SK-N-SH treated with all-trans-retinoic acid at 6 μM for 48 hours (cell line): ENCODE results near the gene CMIP.

ENCODE experiments used
- ATAC-seq: fragments of 200-7000 bp; cut with Tn5 transposase; 3 replicates; pipeline ENCODE4 v1.9.1; 2020; ENCODE audit warnings: mild to moderate bottlenecking, moderate library complexity
- ARNTL ChIP-seq: fragments of 450-650 bp; formaldehyde crosslinking; IDR thresholded peaks from 2 replicates; pipeline ENCODE4 v1.5.0; 2020; ENCODE audit warnings: low read depth, mild to moderate bottlenecking, moderate library complexity, borderline replicate concordance
- BACH2 ChIP-seq: fragments of 250-450 bp; sonication (Bioruptor Pico); IDR thresholded peaks from 2 replicates; pipeline ENCODE4 v1.9.0; 2021; ENCODE audit warnings: mild to moderate bottlenecking, borderline replicate concordance
- CSDC2 ChIP-seq: fragments of 250-450 bp; sonication (Bioruptor Pico); IDR thresholded peaks from 2 replicates; pipeline ENCODE4 v1.5.0; 2020; ENCODE audit warnings: mild to moderate bottlenecking, moderate library complexity
- CSRNP3 ChIP-seq: fragments of 250-450 bp; sonication (Bioruptor Pico); IDR thresholded peaks from 2 replicates; pipeline ENCODE4 v1.5.1; 2021; ENCODE audit warnings: mild to moderate bottlenecking, moderate library complexity
- ESRRG ChIP-seq: fragments of 250-450 bp; sonication (Bioruptor Pico); IDR thresholded peaks from 2 replicates; pipeline ENCODE4 v1.6.1; 2021; ENCODE audit warnings: mild to moderate bottlenecking
- GLIS3 ChIP-seq: fragments of 250-450 bp; sonication (Bioruptor Pico); IDR thresholded peaks from 2 replicates; pipeline ENCODE4 v1.5.0; 2020; ENCODE audit warnings: mild to moderate bottlenecking, moderate library complexity
- ISL1 ChIP-seq: fragments of 250-450 bp; sonication (Bioruptor Pico); IDR thresholded peaks from 2 replicates; pipeline ENCODE4 v2.1.2; 2022; ENCODE audit warnings: mild to moderate bottlenecking, moderate library complexity
- OSR1 ChIP-seq: fragments of 250-450 bp; sonication (Bioruptor Pico); IDR thresholded peaks from 2 replicates; pipeline ENCODE4 v1.8.0; 2022; ENCODE audit warnings: moderate library complexity, mild to moderate bottlenecking, inconsistent platforms
- PATZ1 ChIP-seq: fragments of 250-450 bp; sonication (Bioruptor Pico); IDR thresholded peaks from 2 replicates; pipeline ENCODE4 v1.8.0; 2020; ENCODE audit warnings: mild to moderate bottlenecking, moderate library complexity, borderline replicate concordance
- POU6F1 ChIP-seq: fragments of 250-450 bp; sonication (Bioruptor Pico); IDR thresholded peaks from 2 replicates; pipeline ENCODE4 v1.8.0; 2021; ENCODE audit warnings: low read depth, mild to moderate bottlenecking, moderate library complexity, borderline replicate concordance
- PPARA ChIP-seq: fragments of 250-450 bp; sonication (Bioruptor Pico); IDR thresholded peaks from 2 replicates; pipeline ENCODE4 v1.5.0; 2020; ENCODE audit warnings: mild to moderate bottlenecking, borderline replicate concordance
- RARB ChIP-seq: fragments of 250-450 bp; sonication (Bioruptor Pico); IDR thresholded peaks from 2 replicates; pipeline ENCODE4 v1.8.0; 2021; ENCODE audit warnings: mild to moderate bottlenecking, moderate library complexity
- SNAI2 ChIP-seq: fragments of 250-450 bp; sonication (Bioruptor Pico); IDR thresholded peaks from 2 replicates; pipeline ENCODE4 v1.5.0; 2020; ENCODE audit warnings: mild to moderate bottlenecking, moderate library complexity
- TCF4 ChIP-seq: fragments of 250-450 bp; sonication (Bioruptor Pico); IDR thresholded peaks from 2 replicates; pipeline ENCODE4 v1.8.0; 2021; ENCODE audit warnings: mild to moderate bottlenecking, moderate library complexity, borderline replicate concordance
- TOX ChIP-seq: fragments of 250-450 bp; sonication (Bioruptor Pico); IDR thresholded peaks from 2 replicates; pipeline ENCODE4 v1.8.0; 2021; ENCODE audit warnings: mild to moderate bottlenecking, moderate library complexity, borderline replicate concordance
- ZC3H10 ChIP-seq: fragments of 250-450 bp; sonication (Bioruptor Pico); IDR thresholded peaks from 2 replicates; pipeline ENCODE4 v1.5.1; 2021; ENCODE audit warnings: mild to moderate bottlenecking, moderate library complexity
- ZFP3 ChIP-seq: fragments of 250-450 bp; sonication (Bioruptor Pico); IDR thresholded peaks from 2 replicates; pipeline ENCODE4 v1.5.0; 2020; ENCODE audit warnings: mild to moderate bottlenecking, moderate library complexity
- ZNF565 ChIP-seq: fragments of 450-650 bp; formaldehyde crosslinking; conservative IDR thresholded peaks from 2 replicates; pipeline ENCODE4 v1.5.0; 2020; ENCODE audit warnings: low read depth, mild to moderate bottlenecking, moderate library complexity
- ZNF70 ChIP-seq: fragments of 450-650 bp; formaldehyde crosslinking; IDR thresholded peaks from 2 replicates; pipeline ENCODE4 v1.5.0; 2020; ENCODE audit warnings: mild to moderate bottlenecking, moderate library complexity
- ZNF8 ChIP-seq: fragments of 450-650 bp; formaldehyde crosslinking; IDR thresholded peaks from 2 replicates; pipeline ENCODE4 v1.5.0; 2020; ENCODE audit warnings: mild to moderate bottlenecking, moderate library complexity
- TF ChIP-seq, protein P1 (sequence below): fragments of 250-450 bp; sonication (Bioruptor Pico); IDR thresholded peaks from 2 replicates; pipeline ENCODE4 v1.5.1; 2020; ENCODE audit warnings: low read depth, mild to moderate bottlenecking, moderate library complexity
- TF ChIP-seq, protein P2 (sequence below): fragments of 250-450 bp; sonication (Bioruptor Pico); IDR thresholded peaks from 2 replicates; pipeline ENCODE4 v1.5.0; 2020; ENCODE audit warnings: mild to moderate bottlenecking, moderate library complexity

Gene CMIP

DNA sequence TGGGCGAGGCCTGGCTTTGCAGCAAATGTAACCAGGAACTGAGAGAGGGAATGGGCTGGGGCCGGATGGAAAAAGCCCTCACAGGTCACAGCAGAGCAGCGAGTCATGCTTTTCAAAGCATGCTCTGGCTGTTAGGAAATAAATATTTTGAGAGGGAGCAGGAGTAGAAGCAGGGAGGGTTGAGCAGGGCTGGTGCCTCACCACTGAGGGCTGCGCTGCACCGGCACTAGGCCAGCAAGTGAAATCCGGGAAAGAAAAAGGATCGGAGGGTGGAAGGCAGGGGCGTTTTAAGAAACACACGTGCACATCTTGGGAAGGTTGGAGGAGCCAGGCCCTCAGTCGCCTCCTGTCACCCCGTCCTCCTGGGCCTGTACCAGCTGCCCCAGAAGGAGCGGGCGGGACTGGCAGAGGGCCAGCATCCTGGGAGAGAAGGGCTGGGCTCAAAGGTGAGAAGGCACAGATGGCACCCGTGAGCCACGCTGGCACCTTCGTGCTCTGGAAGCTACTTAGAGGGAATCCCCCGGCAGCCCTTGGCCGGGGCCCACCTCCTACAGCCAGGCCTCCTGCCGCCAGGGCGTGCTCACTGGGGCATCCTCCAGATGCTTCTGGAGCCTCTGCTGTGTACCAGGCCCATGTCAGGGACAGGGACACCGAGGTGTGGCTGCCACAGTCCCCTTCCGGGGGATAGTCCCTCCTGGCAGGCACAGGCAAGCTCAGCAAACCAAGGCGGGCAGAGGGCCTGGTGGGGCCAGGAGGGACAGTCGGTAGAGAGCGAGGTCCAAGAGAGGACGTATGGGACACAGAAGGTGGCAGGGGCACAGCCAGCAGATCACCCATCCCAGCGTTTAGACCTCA lies 263.0 kb downstream of the CMIP start:
- TF ChIP-seq TCF4 (CRISPR knock-in tag) (no peak), ZC3H10 (no peak), CSRNP3 (CRISPR knock-in tag) (no peak), RARB (no peak), PPARA (no peak), CSDC2 (no peak), ESRRG (no peak), SNAI2 (CRISPR knock-in tag) (no peak), ZNF8 (CRISPR knock-in tag) (no peak), ZNF70 (CRISPR knock-in tag) (no peak), ZFP3 (no peak), PATZ1 (CRISPR knock-in tag) (no peak), ZNF565 (no peak), ARNTL (CRISPR knock-in tag) (no peak), BACH2 (no peak), GLIS3 (CRISPR knock-in tag) (no peak)
- TF ChIP-seq, protein P1, sequence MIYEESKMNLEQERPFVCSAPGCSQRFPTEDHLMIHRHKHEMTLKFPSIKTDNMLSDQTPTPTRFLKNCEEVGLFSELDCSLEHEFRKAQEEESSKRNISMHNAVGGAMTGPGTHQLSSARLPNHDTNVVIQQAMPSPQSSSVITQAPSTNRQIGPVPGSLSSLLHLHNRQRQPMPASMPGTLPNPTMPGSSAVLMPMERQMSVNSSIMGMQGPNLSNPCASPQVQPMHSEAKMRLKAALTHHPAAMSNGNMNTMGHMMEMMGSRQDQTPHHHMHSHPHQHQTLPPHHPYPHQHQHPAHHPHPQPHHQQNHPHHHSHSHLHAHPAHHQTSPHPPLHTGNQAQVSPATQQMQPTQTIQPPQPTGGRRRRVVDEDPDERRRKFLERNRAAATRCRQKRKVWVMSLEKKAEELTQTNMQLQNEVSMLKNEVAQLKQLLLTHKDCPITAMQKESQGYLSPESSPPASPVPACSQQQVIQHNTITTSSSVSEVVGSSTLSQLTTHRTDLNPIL (CRISPR knock-in tag): no peak
- no peak; the same call in 2 of the 3 replicates for ATAC-seq

DNA sequence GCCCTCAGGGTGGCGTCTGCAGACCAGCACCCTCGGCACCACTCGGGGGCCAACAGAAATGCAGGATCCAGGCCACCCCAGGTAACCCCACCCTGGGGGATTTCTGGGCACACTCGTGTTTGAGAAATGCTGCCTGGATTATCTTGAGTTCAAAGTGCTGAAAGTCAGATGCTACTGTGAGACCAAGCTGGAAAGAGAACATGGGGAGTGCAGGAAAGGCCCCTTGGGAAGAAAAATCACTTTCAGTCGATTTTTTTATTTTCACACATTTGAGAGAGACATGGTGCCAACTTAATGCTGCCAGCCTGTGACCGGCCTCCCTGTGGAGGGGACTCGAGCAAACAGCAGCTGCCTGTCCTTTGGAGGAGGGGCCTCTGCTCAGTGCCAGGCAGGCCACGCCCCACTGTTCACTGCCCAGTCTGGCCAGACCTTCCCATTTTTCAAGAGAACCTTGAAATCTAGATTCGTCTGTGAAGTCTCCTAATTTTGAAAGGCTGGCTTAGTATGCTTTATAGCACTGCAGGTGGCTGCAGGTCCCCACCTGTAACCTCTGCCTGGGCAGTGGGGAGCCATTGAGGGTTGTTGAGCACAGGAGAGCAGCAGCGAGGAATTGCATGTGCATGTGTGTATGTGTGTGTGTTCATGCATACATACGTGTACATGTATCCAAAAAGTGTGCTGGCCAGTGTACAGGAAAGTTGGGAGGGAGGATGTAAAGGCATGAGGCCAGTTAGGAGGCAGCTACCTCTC lies 263.8 kb downstream of the CMIP start:
- TF ChIP-seq, protein P2, sequence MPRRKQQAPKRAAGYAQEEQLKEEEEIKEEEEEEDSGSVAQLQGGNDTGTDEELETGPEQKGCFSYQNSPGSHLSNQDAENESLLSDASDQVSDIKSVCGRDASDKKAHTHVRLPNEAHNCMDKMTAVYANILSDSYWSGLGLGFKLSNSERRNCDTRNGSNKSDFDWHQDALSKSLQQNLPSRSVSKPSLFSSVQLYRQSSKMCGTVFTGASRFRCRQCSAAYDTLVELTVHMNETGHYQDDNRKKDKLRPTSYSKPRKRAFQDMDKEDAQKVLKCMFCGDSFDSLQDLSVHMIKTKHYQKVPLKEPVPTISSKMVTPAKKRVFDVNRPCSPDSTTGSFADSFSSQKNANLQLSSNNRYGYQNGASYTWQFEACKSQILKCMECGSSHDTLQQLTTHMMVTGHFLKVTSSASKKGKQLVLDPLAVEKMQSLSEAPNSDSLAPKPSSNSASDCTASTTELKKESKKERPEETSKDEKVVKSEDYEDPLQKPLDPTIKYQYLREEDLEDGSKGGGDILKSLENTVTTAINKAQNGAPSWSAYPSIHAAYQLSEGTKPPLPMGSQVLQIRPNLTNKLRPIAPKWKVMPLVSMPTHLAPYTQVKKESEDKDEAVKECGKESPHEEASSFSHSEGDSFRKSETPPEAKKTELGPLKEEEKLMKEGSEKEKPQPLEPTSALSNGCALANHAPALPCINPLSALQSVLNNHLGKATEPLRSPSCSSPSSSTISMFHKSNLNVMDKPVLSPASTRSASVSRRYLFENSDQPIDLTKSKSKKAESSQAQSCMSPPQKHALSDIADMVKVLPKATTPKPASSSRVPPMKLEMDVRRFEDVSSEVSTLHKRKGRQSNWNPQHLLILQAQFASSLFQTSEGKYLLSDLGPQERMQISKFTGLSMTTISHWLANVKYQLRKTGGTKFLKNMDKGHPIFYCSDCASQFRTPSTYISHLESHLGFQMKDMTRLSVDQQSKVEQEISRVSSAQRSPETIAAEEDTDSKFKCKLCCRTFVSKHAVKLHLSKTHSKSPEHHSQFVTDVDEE (CRISPR knock-in tag): no peak
- TF ChIP-seq ZNF70 (CRISPR knock-in tag) (no peak), ISL1 (CRISPR knock-in tag) (no peak), POU6F1 (CRISPR knock-in tag) (no peak), BACH2 (no peak), TCF4 (CRISPR knock-in tag) (no peak), TOX (CRISPR knock-in tag) (no peak), CSRNP3 (CRISPR knock-in tag) (no peak), RARB (no peak), ZNF8 (CRISPR knock-in tag) (no peak), ARNTL (CRISPR knock-in tag) (no peak), ESRRG (no peak), ZC3H10 (no peak), ZNF565 (no peak), PATZ1 (CRISPR knock-in tag) (no peak), PPARA (no peak), CSDC2 (no peak), OSR1 (CRISPR knock-in tag) (no peak), ZFP3 (no peak)
- TF ChIP-seq, protein P1 (CRISPR knock-in tag): no peak
- ATAC-seq: no peak
